Sigmoid colon (tissue), 3 donors: ENCODE data around the gene UQCC2.

Experiments
- CTCF ChIP-seq, 4 experiments: fragments of 450-650 bp in 3 of 4; fragments of 200-600 bp in 1 of 4; IDR thresholded peaks; one replicate each; pipeline ENCODE4 v1.5.1; 2016 to 2019; ENCODE audit warnings: antibody characterized with exemption in 4 of 4, mild to moderate bottlenecking in 3 of 4, moderate library complexity in 2 of 4
- POLR2A ChIP-seq, 2 donors: fragments of 450-650 bp; IDR thresholded peaks; one replicate each; pipeline ENCODE4 v1.6.1; 2016; ENCODE audit warnings: antibody characterized with exemption in 2 of 2, mild to moderate bottlenecking in 2 of 2, moderate library complexity in 2 of 2

- TF ChIP-seq CTCF (IDR thresholded peaks at IDR 0.05) (no peak), POLR2A (IDR thresholded peaks at IDR 0.05) (no peak)
These were observed 40.5 kb upstream of the UQCC2 start for GRCh38 chr6:33751771-33752645.
